Mammary epithelial cell (primary cell): Measurements from ENCODE around the gene C16orf95.

Experiments used
- CTCF ChIP-seq, 2 donors: IDR thresholded peaks in 1 of 2; conservative IDR thresholded peaks in 1 of 2; 2 replicates each; pipeline ENCODE4 v1.5.1; 2011 to 2012; ENCODE audit warnings: inconsistent platforms in 2 of 2, low read length in 2 of 2, mild to moderate bottlenecking in 2 of 2, control low read depth in 1 of 2, low read depth in 1 of 2; ENCODE audit not compliant: insufficient read depth in 1 of 2; ENCODE audit errors: extremely low read depth in 1 of 2
- EZH2 ChIP-seq: IDR thresholded peaks from 2 replicates; pipeline ENCODE4 v1.6.1; 2012; ENCODE audit warnings: low read length, inconsistent platforms, borderline replicate concordance

GRCh38 chr16:87320510-87321227 is 3.5 kb upstream of the C16orf95 start:
- TF ChIP-seq CTCF (conservative IDR thresholded peaks at IDR 0.05 in 1 of 2, IDR thresholded peaks at IDR 0.05 in 1 of 2; ENCODE audit: extremely low read depth in 1 of 2, insufficient read depth in 1 of 2, low read depth in 1 of 2, low read length in 2 of 2) (no peak), EZH2 (no peak)
